GM12878 (cell line): Measurements from ENCODE around the gene VAV2. TPM values are rescaled to one million over a fixed set of nuclear protein-coding genes. Genes with fewer than 3 reads are reported as not detected.

ENCODE experiments used
- ATAC-seq: fragments of 200-7000 bp; cut with Tn5 transposase; 3 replicates; pipeline ENCODE4 v1.9.1; 2020; ENCODE audit warnings: mild to moderate bottlenecking, moderate library complexity
- BruUV-seq: library from RNA; stranded (reverse); fragments of 400-500 nt; replicated peaks from 2 replicates; lab custom pipeline; 2021; lab: Mats Ljungman, UMichigan
- CTCF ChIA-PET: fragments of 300-600 bp; sonication (Branson Sonifier 250); formaldehyde crosslinking; extraction: SDS; loops from one replicate; lab custom pipeline; 2021; ENCODE audit warnings: inconsistent platforms; lab: Yijun Ruan, JAX
- POLR2A ChIA-PET: fragments of 350-600 bp; formaldehyde crosslinking; extraction: SDS; loops from one replicate; lab custom pipeline; 2021; ENCODE audit warnings: inconsistent platforms; lab: Charles Lee
- RAD21 ChIA-PET: fragments of 300-600 bp; sonication (Branson Sonifier 250); formaldehyde crosslinking; loops from one replicate; lab custom pipeline; 2023; ENCODE audit warnings: antibody characterized with exemption; ENCODE audit not compliant: unreplicated experiment; lab: Charles Lee
- SMC1A ChIA-PET: fragments of 300-600 bp; sonication (Branson Sonifier 250); formaldehyde crosslinking; loops from one replicate; lab custom pipeline; 2023; ENCODE audit not compliant: unreplicated experiment, uncharacterized antibody; lab: Charles Lee
- DNase-seq: peaks from one replicate; pipeline ENCODE4 v3.0.0-alpha.2; 2011; ENCODE audit warnings: low read depth, low spot score
- FAIRE-seq: peaks from 3 replicates; lab custom pipeline; 2011; peaks lifted over from hg19 to GRCh38; lab: Jason Lieb, UNC
- H2AFZ ChIP-seq: 2 replicates; pipeline ENCODE4 v1.6.0; 2011; ENCODE audit warnings: low read depth, low read length, control low read depth; ENCODE audit not compliant: control insufficient read depth
- H3K27ac ChIP-seq: 2 replicates; pipeline ENCODE4 v1.5.1; 2011; ENCODE audit warnings: control low read depth; ENCODE audit not compliant: control insufficient read depth, insufficient read depth
- H3K27me3 ChIP-seq, 2 experiments: replicated peaks in 1 of 2; 2 replicates each; pipeline versions ENCODE4 v1.6.0 to v1.6.1; 2011; ENCODE audit warnings: low read length in 1 of 2; ENCODE audit not compliant: control insufficient read depth in 2 of 2, insufficient read depth in 2 of 2
- H3K36me3 ChIP-seq, 2 experiments: 2 replicates each; pipeline ENCODE4 v1.5.1; 2011; ENCODE audit warnings: low read length in 1 of 2; ENCODE audit not compliant: control insufficient read depth in 2 of 2, insufficient read depth in 2 of 2
- H3K4me1 ChIP-seq: 2 replicates; pipeline ENCODE4 v1.6.1; 2011; ENCODE audit warnings: mild to moderate bottlenecking, low read length, moderate library complexity, mixed read lengths; ENCODE audit not compliant: control insufficient read depth, insufficient read depth
- H3K4me2 ChIP-seq: 2 replicates; pipeline ENCODE4 v1.6.0; 2011; ENCODE audit warnings: control low read depth; ENCODE audit not compliant: control insufficient read depth, insufficient read depth
- H3K4me3 ChIP-seq: fragments of 200-600 bp; sonication (generic); 2 replicates; pipeline ENCODE4 v1.5.1; 2016
- H3K79me2 ChIP-seq: 2 replicates; pipeline ENCODE4 v1.6.0; 2011; ENCODE audit warnings: low read length; ENCODE audit not compliant: control insufficient read depth, insufficient read depth
- H3K9ac ChIP-seq: 2 replicates; pipeline ENCODE4 v1.8.0; 2011; ENCODE audit warnings: low read length, control low read depth, mixed read lengths; ENCODE audit not compliant: control insufficient read depth, insufficient read depth
- H3K9me3 ChIP-seq: replicated peaks from 3 replicates; pipeline ENCODE4 v1.5.1; 2011; ENCODE audit warnings: mild to moderate bottlenecking, low read length; ENCODE audit not compliant: control insufficient read depth, insufficient read depth
- H4K20me1 ChIP-seq: 2 replicates; pipeline ENCODE4 v1.6.0; 2011; ENCODE audit not compliant: control insufficient read depth, insufficient read depth
- E4F1 ChIP-seq: fragments of 450-650 bp; IDR thresholded peaks from 2 replicates; pipeline ENCODE4 v1.6.1; 2018; ENCODE audit warnings: borderline replicate concordance, mild to moderate bottlenecking; ENCODE audit not compliant: partially characterized antibody
- RB1 ChIP-seq: fragments of 450-650 bp; formaldehyde crosslinking; IDR thresholded peaks from 2 replicates; pipeline ENCODE4 v1.6.1; 2017; ENCODE audit warnings: mild to moderate bottlenecking, borderline replicate concordance
- ZNF622 ChIP-seq: fragments of 450-650 bp; IDR thresholded peaks from 2 replicates; pipeline ENCODE4 v1.6.1; 2017; ENCODE audit warnings: mild to moderate bottlenecking, inconsistent platforms
- WGBS: methylation state at CpG from one replicate; pipeline ENCODE4 v1.1.6; 2016; ENCODE audit warnings: low lambda C conversion rate; ENCODE audit not compliant: insufficient replicate concordance, insufficient coverage; ENCODE audit errors: missing lambda C conversion rate; 5-methylcytosine and 5-hydroxymethylcytosine counted together
- in situ Hi-C: fragments of 300-500 bp; cut with MboI; formaldehyde crosslinking; loops from 9 replicates; pipeline ENCODE4 v1.14.3; 2018; ENCODE audit warnings: mixed read lengths
- intact Hi-C: fragments of 100-400 bp; cut with micrococcal nuclease; formaldehyde crosslinking; loops from one replicate; pipeline ENCODE4 v1.14.2; 2022; ENCODE audit not compliant: unreplicated experiment
- polyA plus RNA-seq, 11 experiments: library from polyadenylated mRNA; depleted of rRNA in 4 of 11; unstranded in 6 of 11; stranded (reverse) in 5 of 11; fragments of >200 nt; fragmentation: Nextera tagmentation in 4 of 11; fragmentation: Illumina TruSeq in 1 of 11; extraction: Ambion mirVana in 4 of 11; extraction: Trizol in 1 of 11; gene quantifications; 1 replicate in 1 of 11; 2 replicates in 10 of 11; pipeline versions ENCODE4 v1.2.1 to v1.2.3, GENCODE V29; 2011 to 2016; ENCODE audit warnings: inconsistent platforms in 2 of 11, missing spikeins in 2 of 11, low read depth in 1 of 11
- total RNA-seq, 4 experiments: library from RNA; depleted of rRNA in 3 of 4; stranded (reverse); fragments of >200 nt in 3 of 4; fragmentation: Illumina TruSeq in 1 of 4; extraction: Trizol in 1 of 4; gene quantifications; 2 replicates each; pipeline versions ENCODE4 v1.2.1 to v1.2.3, GENCODE V29; 2013 to 2021

Gene VAV2
- total and polyA plus RNA-seq, 10 of the 15 experiments (the other 5 are each of a cell fraction or from before 2014, with no cell fraction given): 0.13 to 43.9 (median 16.9) TPM

GRCh38 chr9:134030821-134031470 is 38.8 kb upstream of the VAV2 start (continued):
- TF ChIP-seq E4F1 (no peak), ZNF622 (no peak)

- no peak for TF ChIP-seq RB1
- 76% methylated on average over 21 of the region's 21 CpGs for WGBS
- SMC1A ChIA-PET: no interaction called here
- H3K9ac ChIP-seq: no peak overlapping the region
- CTCF ChIA-PET: no interaction called here
- H3K9me3 ChIP-seq: no peaks in the 10 kb centered on the region
- peaks cover 0 to 4% of the 10 kb centered on the region in 2 experiments; a peak in 3 of 4 replicates for H3K36me3 ChIP-seq
- in situ Hi-C loops (no loop called here), intact Hi-C loops (no loop called here)
- H3K4me1 ChIP-seq: peaks cover 5% of the 10 kb centered on the region
- no peaks in the 10 kb centered on the region for H3K27me3 ChIP-seq
- no peaks in the 10 kb centered on the region for H3K79me2 ChIP-seq
- BruUV-seq: no TSS peak
- DNase-seq (no peak), FAIRE-seq (no peak), ATAC-seq (no peak)
- RAD21 ChIA-PET: no interaction called here
- H3K4me3 ChIP-seq: no peak overlapping the region
- no peak overlapping the region for H3K27ac ChIP-seq
- no peak overlapping the region for H3K4me2 ChIP-seq
- no peak overlapping the region for H2AFZ ChIP-seq
- H4K20me1 ChIP-seq: no peaks in the 10 kb centered on the region
- POLR2A ChIA-PET: no interaction called here
These were observed 37.4 kb upstream of the VAV2 start for GRCh38 chr9:134029248-134030226.
